KOPT-K1 (cell line): ENCODE data around the gene USP12.
A peak's percentile ranks its signal among the peaks of the same experiment; 100 is the strongest.
"Not testable (repeated sequence)": the region's sequence is repeated elsewhere in the genome, so short reads cannot be mapped to it uniquely, and the experiment has no call there.

Experiments used
- H3K27ac ChIP-seq: fragments of 200-600 bp; sonication (generic); 2 replicates; pipeline ENCODE4 v1.5.1; 2016; ENCODE audit warnings: antibody characterized with exemption, mild to moderate bottlenecking, low read depth, low read length; ENCODE audit not compliant: poor library complexity, severe bottlenecking
- H3K36me3 ChIP-seq: fragments of 200-600 bp; sonication (generic); 2 replicates; pipeline ENCODE4 v1.5.1; 2017; ENCODE audit warnings: antibody characterized with exemption, mild to moderate bottlenecking, low read length, moderate library complexity; ENCODE audit not compliant: insufficient read depth
- H3K9me3 ChIP-seq: fragments of 200-600 bp; sonication (generic); 2 replicates; pipeline ENCODE4 v1.5.1; 2017; ENCODE audit warnings: antibody characterized with exemption, low read length, mild to moderate bottlenecking; ENCODE audit not compliant: insufficient read depth, poor library complexity, severe bottlenecking

The USP12 gene

GRCh38 chr13:27194209-27194608 lies 22.6 kb upstream of the USP12 start:
- peaks cover 4% of the 10 kb centered on the region for H3K9me3 ChIP-seq
- no peaks in the 10 kb centered on the region for H3K36me3 ChIP-seq
- H3K27ac ChIP-seq, result no peak overlapping the region

GRCh38 chr13:27193496-27193895 lies 21.9 kb upstream of the USP12 start:
- H3K9me3 ChIP-seq, result peaks cover 4% of the 10 kb centered on the region
- H3K27ac ChIP-seq, result no peak overlapping the region
- no peaks in the 10 kb centered on the region for H3K36me3 ChIP-seq

GRCh38 chr13:27192973-27193372 lies 21.4 kb upstream of the USP12 start:
- Histone ChIP-seq H3K36me3 (no peaks in the 10 kb centered on the region), H3K9me3 (peaks cover 4% of the 10 kb centered on the region), H3K27ac (no peak overlapping the region)

GRCh38 chr13:27192367-27192766 lies 20.8 kb upstream of the USP12 start:
- not testable (repeated sequence) for H3K36me3 ChIP-seq

GRCh38 chr13:27189192-27189591 lies 17.6 kb upstream of the USP12 start:
- Histone ChIP-seq H3K9me3 (no peaks in the 10 kb centered on the region), H3K36me3 (no peaks in the 10 kb centered on the region), H3K27ac (no peak overlapping the region)

More at GRCh38 chr13:27192367-27192766, 20.8 kb upstream of the USP12 start:
- H3K27ac ChIP-seq, H3K9me3 ChIP-seq: not testable (repeated sequence)

GRCh38 chr13:27188239-27188638 lies 16.6 kb upstream of the USP12 start:
- Histone ChIP-seq H3K9me3 (no peaks in the 10 kb centered on the region), H3K27ac (no peak overlapping the region), H3K36me3 (no peaks in the 10 kb centered on the region)

- Histone ChIP-seq H3K27ac (no peak overlapping the region), H3K9me3 (no peaks in the 10 kb centered on the region), H3K36me3 (no peaks in the 10 kb centered on the region)
Observed at GRCh38 chr13:27186295-27186694, 14.7 kb upstream of the USP12 start.

- Histone ChIP-seq H3K9me3 (no peaks in the 10 kb centered on the region), H3K36me3 (no peaks in the 10 kb centered on the region), H3K27ac (no peak overlapping the region)
Observed at GRCh38 chr13:27183561-27184147, 12.0 kb upstream of the USP12 start.

GRCh38 chr13:27182844-27183497 lies 11.4 kb upstream of the USP12 start:
- Histone ChIP-seq H3K9me3 (no peaks in the 10 kb centered on the region), H3K36me3 (no peaks in the 10 kb centered on the region), H3K27ac (no peak overlapping the region)

GRCh38 chr13:27182054-27182453 lies 10.4 kb upstream of the USP12 start:
- Histone ChIP-seq H3K27ac (no peak overlapping the region), H3K36me3 (no peaks in the 10 kb centered on the region)

GRCh38 chr13:27177852-27178251 lies 6.2 kb upstream of the USP12 start:
- H3K27ac ChIP-seq, result no peak overlapping the region
- H3K36me3 ChIP-seq, result no peaks in the 10 kb centered on the region
- no peaks in the 10 kb centered on the region for H3K9me3 ChIP-seq

More at GRCh38 chr13:27182054-27182453, 10.4 kb upstream of the USP12 start:
- H3K9me3 ChIP-seq, result no peaks in the 10 kb centered on the region

- Histone ChIP-seq H3K36me3 (no peaks in the 10 kb centered on the region), H3K27ac (no peak overlapping the region), H3K9me3 (no peaks in the 10 kb centered on the region)
Observed at GRCh38 chr13:27176470-27177410, 5.1 kb upstream of the USP12 start.

- no peaks in the 10 kb centered on the region for H3K36me3 ChIP-seq
- no peak overlapping the region for H3K27ac ChIP-seq
- no peaks in the 10 kb centered on the region for H3K9me3 ChIP-seq
Observed at GRCh38 chr13:27174766-27175455, 3.3 kb upstream of the USP12 start.

- no peaks in the 10 kb centered on the region for H3K9me3 ChIP-seq
Observed at GRCh38 chr13:27172495-27172842, 858 bp upstream of the USP12 start.

More at GRCh38 chr13:27172495-27172842, 858 bp upstream of the USP12 start:
- no peaks in the 10 kb centered on the region for H3K36me3 ChIP-seq
- peak overlapping the region; percentile 55 for H3K27ac ChIP-seq
